DOHH2 (cell line): ENCODE measurements around the gene RGS7BP.

Experiments
- EZH2phosphoT487 ChIP-seq: fragments of 200-600 bp; sonication (generic); IDR thresholded peaks from 2 replicates; pipeline ENCODE4 v1.6.1; 2017; ENCODE audit warnings: borderline replicate concordance, mild to moderate bottlenecking, antibody characterized with exemption, low read length, moderate library complexity, mixed read lengths
- TF ChIP-seq, protein P1 (sequence below): fragments of 200-600 bp; sonication (generic); IDR thresholded peaks from one replicate; pipeline ENCODE4 v1.5.1; 2014; ENCODE audit warnings: antibody characterized with exemption, mild to moderate bottlenecking, low read depth, low read length; ENCODE audit not compliant: poor library complexity, severe bottlenecking

GRCh38 chr5:64532657-64533056 lies 26.8 kb downstream of the RGS7BP start:
- TF ChIP-seq, protein P1, sequence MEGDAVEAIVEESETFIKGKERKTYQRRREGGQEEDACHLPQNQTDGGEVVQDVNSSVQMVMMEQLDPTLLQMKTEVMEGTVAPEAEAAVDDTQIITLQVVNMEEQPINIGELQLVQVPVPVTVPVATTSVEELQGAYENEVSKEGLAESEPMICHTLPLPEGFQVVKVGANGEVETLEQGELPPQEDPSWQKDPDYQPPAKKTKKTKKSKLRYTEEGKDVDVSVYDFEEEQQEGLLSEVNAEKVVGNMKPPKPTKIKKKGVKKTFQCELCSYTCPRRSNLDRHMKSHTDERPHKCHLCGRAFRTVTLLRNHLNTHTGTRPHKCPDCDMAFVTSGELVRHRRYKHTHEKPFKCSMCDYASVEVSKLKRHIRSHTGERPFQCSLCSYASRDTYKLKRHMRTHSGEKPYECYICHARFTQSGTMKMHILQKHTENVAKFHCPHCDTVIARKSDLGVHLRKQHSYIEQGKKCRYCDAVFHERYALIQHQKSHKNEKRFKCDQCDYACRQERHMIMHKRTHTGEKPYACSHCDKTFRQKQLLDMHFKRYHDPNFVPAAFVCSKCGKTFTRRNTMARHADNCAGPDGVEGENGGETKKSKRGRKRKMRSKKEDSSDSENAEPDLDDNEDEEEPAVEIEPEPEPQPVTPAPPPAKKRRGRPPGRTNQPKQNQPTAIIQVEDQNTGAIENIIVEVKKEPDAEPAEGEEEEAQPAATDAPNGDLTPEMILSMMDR: no peak
- TF ChIP-seq EZH2phosphoT487: no peak
